GM23248 (cell line): ENCODE data around the gene HJURP.

Source experiments
- EZH2 ChIP-seq: fragments of 200-600 bp; sonication (generic); IDR thresholded peaks from 2 replicates; pipeline ENCODE4 v1.6.1; 2018; ENCODE audit warnings: antibody characterized with exemption, mild to moderate bottlenecking; ENCODE audit not compliant: insufficient read depth, poor library complexity, severe bottlenecking
- EZH2phosphoT487 ChIP-seq: fragments of 200-600 bp; sonication (generic); IDR thresholded peaks from 2 replicates; pipeline ENCODE4 v1.6.1; 2018; ENCODE audit warnings: antibody characterized with exemption, moderate library complexity, mild to moderate bottlenecking, low read depth; ENCODE audit not compliant: insufficient read depth

DNA sequence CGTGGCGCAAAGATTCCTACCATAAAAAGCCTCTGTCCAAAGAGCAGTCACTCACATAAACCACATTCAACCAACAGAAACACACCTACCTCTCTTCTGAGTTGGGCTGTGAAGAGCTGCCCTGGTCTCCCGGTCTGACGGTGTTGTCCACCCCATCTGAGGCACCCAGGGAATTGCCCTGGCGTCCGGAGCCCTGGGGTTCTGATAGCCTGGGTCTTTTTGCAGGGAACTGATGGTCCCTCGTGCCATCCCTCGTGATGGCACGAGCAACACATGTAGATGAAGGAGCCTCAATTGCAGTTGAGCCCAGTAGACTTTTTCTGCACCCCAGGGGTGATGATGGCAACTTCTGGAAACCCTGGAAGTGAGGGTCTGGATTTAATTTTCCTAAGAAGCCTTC, 13.8 kb downstream of the HJURP start:
- no peak for TF ChIP-seq EZH2phosphoT487
- TF ChIP-seq EZH2, result no peak
